ENCODE results near the gene ELOVL5.

Gene ELOVL5

DNA sequence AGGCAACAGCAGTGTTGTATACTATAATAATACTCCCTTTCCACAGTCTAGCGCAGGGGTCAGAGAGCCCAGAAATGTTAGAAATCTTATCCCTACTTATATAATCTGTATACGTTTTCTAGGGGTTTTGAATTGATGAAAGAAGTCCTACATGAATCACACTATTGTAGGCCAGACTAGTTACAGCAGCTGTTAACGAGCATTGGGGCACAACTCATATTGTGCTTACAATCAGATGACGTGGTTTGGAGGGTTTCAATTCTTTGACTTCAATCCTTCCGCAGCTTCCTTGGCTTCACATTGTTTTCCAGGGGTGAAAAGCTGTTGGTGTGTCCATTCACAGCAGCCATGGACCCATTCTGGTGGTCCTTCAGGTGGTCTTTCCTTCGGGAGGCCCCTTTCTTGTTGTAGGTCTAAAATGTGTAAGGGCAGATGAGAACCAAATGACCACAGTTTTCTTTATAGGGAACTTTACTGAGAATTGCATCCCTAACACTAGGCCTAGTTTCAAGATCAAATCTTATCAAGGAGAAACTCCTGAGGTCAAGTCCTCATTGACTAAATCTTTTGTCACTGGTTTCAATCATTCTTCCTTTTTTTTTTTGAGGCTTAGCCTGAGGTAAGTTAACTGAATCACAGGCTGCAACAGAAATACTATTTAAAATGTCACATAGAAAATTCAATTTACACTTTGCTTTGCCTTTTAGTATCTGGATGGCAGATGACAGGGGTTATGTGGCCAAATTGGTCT is 79.7 kb downstream of the ELOVL5 start:
- no peak for TF ChIP-seq TAF1 (IDR thresholded peaks at IDR 0.05; ENCODE audit: borderline replicate concordance, insufficient read depth, low read length)
- TF ChIP-seq SIN3A (IDR thresholded peaks at IDR 0.05; ENCODE audit: borderline replicate concordance, insufficient read depth, low read length) = no peak
- no peak for TF ChIP-seq POLR2AphosphoS5 (IDR thresholded peaks at IDR 0.05; ENCODE audit: low read depth, low read length)
- TF ChIP-seq, protein P1, sequence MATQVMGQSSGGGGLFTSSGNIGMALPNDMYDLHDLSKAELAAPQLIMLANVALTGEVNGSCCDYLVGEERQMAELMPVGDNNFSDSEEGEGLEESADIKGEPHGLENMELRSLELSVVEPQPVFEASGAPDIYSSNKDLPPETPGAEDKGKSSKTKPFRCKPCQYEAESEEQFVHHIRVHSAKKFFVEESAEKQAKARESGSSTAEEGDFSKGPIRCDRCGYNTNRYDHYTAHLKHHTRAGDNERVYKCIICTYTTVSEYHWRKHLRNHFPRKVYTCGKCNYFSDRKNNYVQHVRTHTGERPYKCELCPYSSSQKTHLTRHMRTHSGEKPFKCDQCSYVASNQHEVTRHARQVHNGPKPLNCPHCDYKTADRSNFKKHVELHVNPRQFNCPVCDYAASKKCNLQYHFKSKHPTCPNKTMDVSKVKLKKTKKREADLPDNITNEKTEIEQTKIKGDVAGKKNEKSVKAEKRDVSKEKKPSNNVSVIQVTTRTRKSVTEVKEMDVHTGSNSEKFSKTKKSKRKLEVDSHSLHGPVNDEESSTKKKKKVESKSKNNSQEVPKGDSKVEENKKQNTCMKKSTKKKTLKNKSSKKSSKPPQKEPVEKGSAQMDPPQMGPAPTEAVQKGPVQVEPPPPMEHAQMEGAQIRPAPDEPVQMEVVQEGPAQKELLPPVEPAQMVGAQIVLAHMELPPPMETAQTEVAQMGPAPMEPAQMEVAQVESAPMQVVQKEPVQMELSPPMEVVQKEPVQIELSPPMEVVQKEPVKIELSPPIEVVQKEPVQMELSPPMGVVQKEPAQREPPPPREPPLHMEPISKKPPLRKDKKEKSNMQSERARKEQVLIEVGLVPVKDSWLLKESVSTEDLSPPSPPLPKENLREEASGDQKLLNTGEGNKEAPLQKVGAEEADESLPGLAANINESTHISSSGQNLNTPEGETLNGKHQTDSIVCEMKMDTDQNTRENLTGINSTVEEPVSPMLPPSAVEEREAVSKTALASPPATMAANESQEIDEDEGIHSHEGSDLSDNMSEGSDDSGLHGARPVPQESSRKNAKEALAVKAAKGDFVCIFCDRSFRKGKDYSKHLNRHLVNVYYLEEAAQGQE (IDR thresholded peaks at IDR 0.05; ENCODE audit: insufficient read depth in 1 of 2, low read depth in 2 of 2, low read length in 2 of 2) = no peak
- no peak for TF ChIP-seq FOXP2 (optimal IDR thresholded peaks at IDR 0.05; ENCODE audit: borderline replicate concordance, extremely low read depth, extremely low read length, insufficient read depth)

DNA sequence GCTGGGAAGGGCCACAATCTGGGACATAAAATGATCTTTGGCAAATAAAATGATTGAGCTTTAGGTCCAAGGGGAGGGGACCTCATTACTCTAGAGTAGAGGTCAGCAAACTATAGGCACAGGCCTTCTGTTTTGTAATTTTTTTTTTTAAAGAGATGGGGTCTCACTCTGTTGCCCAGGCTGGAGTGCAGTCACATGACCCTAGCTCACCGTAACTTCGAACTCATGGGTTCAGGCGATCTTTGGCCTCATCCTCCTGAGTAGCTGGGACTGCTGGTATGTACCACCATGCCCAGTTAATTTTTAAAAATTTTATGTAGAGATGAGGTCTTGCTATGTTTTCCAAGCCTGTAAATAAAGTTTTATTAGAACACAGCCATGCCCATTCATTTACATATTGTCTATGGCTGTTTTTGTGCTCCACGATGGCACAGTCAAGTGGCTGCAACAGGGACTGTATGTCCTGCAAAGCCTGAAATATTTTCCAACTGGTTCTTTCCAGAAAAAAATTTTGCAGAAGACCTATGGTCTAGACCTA is 82.1 kb downstream of the ELOVL5 start:
- TF ChIP-seq, protein P1 (IDR thresholded peaks at IDR 0.05; ENCODE audit: insufficient read depth in 1 of 2, low read depth in 2 of 2, low read length in 2 of 2) = no peak
- no peak for TF ChIP-seq FOXP2 (optimal IDR thresholded peaks at IDR 0.05; ENCODE audit: borderline replicate concordance, extremely low read depth, extremely low read length, insufficient read depth)
- no peak for TF ChIP-seq TAF1 (IDR thresholded peaks at IDR 0.05; ENCODE audit: borderline replicate concordance, insufficient read depth, low read length)
- TF ChIP-seq SIN3A (IDR thresholded peaks at IDR 0.05; ENCODE audit: borderline replicate concordance, insufficient read depth, low read length) = no peak
- TF ChIP-seq POLR2AphosphoS5 (IDR thresholded peaks at IDR 0.05; ENCODE audit: low read depth, low read length) = no peak

DNA sequence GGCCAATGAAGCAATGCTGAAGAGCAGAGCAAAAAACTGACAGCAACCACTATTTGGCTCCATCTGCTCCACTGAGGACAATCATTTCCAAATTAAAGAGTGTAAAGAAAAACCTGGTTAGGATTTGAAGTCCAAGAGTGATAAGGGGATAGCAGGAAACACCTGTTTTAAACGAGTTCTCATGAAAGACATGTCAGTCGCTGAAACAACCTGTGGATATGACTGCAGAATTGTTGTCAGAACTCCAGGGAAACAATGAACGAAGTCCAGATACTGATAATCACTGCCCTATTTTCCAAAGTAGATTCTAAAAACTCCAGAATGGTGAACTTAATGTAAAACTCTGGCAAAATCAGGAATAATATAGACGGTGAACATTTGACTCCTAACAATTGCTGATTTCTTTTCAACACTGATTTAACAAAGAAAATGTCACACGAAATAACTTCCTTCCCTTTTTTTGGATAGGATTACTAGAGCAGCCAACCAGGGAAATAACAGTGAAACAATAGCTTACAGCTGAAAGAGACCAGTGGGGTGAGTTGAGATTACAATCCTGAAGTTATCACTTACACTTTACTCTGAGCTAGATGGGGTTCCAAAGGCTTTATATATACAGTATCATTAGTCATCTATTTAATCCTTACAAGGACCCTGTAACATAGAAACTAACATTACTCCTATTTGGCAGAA is 83.7 kb downstream of the ELOVL5 start:
- TF ChIP-seq, protein P1 (IDR thresholded peaks at IDR 0.05; ENCODE audit: insufficient read depth in 1 of 2, low read depth in 2 of 2, low read length in 2 of 2) = no peak
- TF ChIP-seq TAF1 (IDR thresholded peaks at IDR 0.05; ENCODE audit: borderline replicate concordance, insufficient read depth, low read length) (no peak), POLR2AphosphoS5 (IDR thresholded peaks at IDR 0.05; ENCODE audit: low read depth, low read length) (no peak)

DNA sequence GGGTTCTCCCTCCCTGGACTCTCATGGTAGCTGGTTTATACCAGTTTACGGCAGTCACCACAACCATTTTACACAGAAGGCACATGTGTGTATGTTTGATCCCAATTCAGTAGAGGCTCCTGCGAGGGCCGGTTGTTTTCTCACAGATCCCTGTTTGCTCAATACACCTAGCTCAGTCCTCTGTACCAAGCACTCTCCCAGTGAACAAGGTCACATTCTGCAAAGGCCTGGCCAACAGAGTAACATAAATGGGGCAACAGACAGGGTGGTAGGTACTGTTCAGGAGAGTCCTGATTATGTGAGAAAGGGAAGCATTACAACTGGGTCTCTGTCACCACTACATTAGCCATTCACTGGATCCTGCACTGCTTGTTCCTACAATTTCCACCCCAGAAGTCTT is 84.4 kb downstream of the ELOVL5 start:
- TF ChIP-seq, protein P1 (IDR thresholded peaks at IDR 0.05; ENCODE audit: insufficient read depth in 1 of 2, low read depth in 2 of 2, low read length in 2 of 2) = no peak
- no peak for TF ChIP-seq POLR2AphosphoS5 (IDR thresholded peaks at IDR 0.05; ENCODE audit: low read depth, low read length)
- TF ChIP-seq SIN3A (IDR thresholded peaks at IDR 0.05; ENCODE audit: borderline replicate concordance, insufficient read depth, low read length) = no peak
- no peak for TF ChIP-seq FOXP2 (optimal IDR thresholded peaks at IDR 0.05; ENCODE audit: borderline replicate concordance, extremely low read depth, extremely low read length, insufficient read depth)
- TF ChIP-seq TAF1 (IDR thresholded peaks at IDR 0.05; ENCODE audit: borderline replicate concordance, insufficient read depth, low read length) = no peak
